ENCODE results near the gene RNF207.

Gene RNF207

DNA sequence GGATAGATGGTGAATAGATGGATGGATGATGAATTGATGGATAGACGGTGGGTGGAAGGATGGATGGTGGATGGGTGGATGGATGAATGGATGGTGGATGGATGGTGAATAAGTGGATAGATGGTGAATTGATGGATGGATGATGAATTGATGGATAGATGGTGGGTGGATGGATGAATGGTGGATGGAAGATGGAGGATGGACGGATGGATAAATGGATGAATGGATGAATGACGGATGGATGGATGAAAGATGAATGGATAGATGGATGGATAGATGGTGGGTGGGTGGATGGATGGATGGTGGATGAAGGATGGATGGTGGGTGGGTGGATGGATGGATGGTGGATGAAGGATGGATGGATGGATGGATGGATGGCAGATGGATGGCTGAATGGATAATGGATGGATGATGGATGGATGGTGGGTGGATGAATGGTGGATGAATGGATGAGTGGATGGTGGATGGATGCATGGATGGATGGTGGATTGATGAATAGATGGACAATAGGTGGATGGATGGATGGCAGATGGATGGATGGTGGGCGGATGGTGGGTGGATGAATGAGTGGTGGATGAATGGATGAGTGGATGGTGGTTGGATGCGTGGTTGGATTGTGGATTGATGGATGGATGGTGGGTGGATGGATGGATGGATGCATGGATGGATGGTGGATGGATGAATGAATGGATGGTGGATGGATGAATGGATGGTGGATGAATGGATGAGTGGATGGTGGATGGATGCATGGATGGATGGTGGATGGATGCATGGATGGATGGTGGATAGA lies 31.1 kb upstream of the RNF207 start:
- DNase-seq: no peak

DNA sequence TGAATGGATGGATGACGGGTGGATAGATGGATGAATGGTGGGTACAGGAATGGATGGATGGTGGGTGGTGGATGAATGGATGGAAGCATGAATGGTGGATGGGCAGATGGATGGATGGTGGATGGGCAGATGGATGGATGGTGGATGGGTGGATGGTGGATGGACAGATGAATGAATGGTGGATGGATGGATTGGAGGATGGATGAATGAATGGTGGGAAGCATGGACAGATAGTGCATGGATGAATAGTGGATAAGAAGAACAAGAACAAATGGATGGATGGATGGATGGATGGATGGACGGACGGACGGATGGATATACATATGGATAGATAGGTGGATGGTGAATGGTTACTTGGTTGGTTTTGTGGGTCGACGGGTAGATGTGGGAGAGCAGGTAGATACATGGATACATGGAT lies 30.5 kb upstream of the RNF207 start:
- no peak for DNase-seq

DNA sequence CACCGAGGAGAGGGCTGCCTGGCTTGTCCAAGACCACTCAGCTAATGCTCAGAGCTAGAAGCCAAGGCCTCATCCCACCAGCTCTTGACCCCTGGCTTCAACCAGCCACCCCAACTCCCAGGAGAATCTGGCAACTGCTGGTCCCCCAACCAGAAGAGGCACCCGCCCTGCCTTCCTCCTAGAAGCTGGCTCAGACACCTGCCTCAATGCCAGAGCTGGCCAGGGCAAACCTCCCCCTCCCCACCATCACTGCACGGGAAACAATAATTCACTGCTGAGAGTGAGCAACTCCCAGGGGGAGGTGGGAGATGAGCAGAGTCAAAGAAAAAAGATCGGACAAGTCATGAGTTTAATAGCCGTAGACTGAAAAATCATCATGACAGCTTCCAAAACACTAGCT lies 29.1 kb upstream of the RNF207 start:
- no peak for DNase-seq

DNA sequence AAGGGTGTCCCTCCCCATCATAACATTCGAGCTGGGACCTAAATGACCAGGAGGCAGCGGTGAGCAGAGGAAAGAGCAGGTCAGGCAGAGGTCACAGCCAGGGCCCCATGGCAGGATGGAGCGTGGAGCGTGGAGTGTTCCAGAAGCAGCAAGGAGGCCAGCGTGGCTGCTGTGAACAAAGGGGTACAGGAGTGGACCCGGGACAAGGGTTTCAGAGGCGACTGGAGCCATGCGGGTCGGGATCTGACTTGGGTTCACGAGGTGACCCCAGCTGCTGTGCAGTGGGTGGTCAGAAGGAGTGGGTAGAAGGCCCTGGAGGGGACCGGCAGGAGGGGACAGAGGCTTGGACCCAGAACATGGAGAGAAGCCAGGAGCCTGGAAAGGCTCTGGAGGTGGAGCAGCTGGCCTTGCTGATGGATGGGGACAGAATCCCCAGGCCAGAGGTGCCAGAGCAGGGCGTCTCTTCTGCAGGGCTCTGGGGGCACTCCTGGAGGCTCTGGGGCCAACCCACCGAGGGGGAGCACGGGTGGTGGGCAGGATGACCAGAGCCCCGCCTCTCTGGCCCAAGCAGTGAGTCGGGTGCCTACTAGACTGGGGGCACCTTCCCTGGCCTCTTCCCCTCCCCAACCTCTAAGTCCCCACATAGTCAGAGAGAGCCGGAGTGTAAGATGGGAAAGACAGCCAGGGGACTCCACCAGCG lies 28.1 kb upstream of the RNF207 start:
- no peak for DNase-seq

DNA sequence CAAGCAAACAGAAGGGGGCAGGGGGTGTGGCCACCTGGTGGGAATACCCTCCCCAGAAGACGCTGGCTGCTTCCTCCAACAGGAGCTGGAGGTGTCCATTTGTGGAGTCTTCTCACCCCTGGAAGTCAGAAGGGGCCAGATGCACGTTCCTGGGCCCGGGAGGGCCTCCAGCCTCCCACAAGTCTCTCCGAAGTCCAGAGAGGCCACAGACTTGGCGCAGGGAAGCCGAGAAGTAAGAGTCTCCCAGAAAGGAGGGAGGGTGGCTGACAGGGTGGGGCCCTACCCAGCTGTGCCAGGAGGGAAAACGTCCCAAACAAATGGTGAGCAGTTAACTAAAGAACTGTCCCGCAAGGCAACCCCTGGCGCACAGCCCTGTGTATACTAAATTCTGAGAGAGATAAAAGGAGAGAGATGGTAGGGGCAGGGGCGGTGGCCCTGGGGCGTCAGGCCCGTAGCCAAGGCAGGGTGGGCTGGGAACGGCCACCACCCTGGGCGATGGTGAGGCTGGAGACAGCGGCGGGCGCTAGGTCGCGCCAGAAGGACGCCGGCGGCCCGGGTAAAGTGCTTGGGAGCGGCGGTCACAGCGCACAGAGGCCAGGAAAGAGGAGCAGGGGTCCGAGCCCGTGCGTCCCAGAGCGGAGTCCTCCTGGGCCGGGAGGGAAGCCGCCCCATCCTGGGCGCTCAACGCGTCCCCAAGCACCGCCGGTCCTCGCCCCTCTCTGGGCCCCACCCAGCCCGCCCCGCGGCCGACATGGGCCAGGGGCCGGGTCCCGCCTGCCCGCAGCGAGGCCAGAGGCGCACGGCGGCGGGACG lies 27.0 kb upstream of the RNF207 start:
- no peak for DNase-seq

DNA sequence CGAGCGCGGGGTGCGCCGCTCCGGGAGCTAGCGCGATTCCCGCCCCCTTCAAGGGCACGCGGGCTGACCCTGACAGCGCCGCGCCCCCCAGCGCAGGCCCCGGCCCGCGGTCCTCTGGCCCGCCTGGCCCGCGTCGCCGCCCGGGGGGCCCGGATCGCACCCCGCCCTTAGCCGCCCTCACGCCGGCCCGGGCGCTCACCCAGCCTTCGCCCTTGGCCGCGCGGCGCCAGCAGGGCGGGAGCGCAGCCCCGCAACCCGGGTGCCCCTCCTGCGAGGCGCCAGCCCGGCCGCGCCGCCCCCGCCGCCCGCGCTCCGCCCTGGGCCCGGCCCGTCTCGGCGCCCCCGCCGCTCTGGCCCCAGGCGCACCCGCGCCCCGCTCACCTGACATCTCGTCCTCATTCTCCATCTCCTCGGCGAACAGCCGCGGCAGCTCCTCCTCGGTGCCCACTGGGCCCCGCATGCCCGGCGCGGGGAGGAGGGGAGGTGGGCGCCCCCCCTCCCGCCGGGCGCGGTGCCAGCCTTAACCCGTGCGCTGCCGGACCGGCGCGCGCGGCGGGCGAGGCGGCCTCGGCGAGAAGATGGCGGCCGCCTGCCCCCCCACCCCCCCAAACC lies 26.2 kb upstream of the RNF207 start:
- no peak for DNase-seq

DNA sequence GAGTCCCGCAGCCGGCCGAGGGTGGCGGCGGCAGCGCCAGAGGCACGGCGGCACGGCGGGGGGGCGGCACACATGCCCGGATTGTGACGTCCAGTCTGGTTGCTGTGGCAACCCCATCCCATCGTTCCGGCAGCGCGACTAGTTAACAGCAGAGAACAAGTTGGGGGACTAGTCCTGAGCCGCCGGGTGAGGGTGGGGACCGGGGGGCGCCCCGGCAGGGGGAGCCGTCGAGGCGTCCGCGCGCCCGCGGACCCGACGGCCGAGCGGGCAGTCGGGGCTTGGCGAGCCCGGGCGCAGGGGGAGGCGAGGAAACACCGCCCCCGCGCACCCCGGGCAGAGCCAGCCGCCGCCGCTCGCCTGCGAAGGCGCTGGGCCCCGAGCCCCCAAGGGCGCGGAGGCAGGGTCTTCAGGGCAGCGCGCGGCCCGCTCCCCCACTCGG lies 25.6 kb upstream of the RNF207 start, which contains the start of gene CHD5:
CHD5 (minus strand) TSS at position 54 of the 439 bp plus-strand sequence. CDS start 298 bp downstream, outside the sequence.
- no peak for DNase-seq

DNA sequence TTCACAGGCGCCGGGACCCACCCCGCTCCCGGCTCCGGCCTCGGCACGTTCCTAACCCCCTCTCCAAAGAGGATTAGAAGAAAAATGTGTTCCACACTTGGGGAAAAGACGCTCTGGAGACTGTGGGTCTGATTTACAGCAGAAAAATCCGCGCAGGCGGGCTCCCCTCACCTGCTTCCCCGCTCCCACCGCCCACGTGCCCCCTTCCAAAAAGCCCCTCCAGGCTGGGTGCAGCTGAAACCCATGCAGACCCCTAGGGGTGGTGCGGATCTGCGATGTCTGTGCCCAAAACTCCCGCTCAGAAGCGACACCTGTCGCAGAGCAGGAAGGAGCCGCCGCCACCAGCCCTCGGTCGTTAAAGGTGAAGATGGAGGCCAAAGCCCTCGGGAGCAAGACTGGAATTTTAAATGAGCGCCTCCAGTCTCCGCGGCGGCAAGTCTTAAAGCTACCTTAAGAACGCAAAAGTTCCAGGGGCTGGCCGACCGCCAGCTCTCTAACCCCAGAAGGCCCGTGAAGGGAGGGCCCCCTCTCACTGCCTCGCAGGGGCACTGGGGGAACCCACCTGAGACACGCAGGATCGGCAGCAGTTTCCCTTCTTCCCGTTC lies 25.1 kb upstream of the RNF207 start:
- DNase-seq: no peak

DNA sequence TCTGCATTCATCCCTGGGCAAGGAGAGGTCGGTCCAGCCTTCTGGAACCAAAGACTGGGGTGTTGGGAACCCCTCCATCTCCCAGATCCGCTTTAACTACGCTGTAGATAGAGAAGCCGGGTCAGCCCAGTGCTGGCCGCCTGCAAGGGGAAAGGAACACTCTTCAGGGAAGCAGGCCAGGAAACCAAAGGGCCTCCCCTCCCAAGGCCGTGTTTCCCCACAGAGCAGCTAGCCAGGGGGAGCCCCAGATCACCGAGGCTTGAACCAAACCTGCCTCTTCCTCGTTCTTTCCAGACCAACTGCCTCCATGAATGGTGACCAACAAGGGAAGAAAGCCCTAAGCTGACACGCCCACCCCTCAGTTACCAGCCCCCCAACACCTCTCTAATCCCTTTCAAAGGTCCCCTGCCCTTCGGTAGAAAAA lies 24.6 kb upstream of the RNF207 start:
- no peak for DNase-seq

DNA sequence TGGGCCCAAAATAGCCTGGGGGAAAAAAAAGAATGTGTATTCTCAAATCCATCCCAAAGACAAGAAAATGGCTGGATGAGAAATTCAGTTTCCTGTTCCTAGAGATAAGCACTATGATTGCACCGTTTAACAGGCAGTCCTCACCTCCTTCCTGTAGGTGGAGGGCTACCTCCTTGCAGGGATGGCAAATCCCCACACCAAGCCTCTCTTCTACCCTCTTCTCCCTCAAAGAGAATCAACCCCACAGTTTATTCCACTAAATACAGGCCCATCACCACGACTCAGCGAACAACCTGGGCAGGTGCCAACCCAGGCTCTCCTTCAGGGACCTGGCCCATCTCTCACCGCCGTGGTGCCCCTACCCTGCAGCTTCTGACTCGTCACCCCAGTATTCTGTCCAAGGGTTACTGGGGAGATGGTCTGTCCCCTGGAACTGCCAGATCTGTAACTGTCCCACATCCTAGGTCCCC lies 22.4 kb upstream of the RNF207 start:
- DNase-seq: no peak

DNA sequence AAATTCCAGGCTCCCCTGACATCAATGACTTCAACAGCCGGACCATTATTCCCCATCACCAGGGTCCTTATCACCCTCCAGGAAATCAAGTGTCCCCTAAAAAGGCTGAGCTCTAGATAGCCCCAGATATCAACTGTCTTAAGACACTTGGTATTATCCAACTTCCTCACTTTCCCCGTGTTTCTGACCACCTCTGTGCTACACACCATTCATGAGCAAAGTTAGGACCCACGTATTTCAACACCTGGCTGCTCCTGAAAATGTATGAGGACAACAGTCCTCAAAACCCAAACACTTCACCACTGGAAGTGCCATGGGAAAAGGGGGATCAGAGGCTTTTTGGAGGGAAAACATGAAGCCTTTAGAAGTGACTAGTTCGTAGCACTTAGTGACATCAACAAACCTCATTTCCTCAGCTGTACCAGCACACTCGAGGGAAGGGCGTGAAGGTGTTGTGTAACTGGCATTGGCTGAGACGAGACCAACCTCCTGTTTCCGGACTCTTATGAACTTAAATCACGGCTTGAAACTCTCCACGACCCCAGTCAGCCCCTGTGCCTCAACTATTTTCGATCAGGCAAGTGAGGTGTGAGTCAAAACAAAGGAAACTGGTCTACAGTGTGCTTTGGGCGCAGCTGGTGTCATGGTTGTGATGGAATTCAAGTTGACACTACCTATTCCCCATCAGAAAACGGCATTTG lies 21.7 kb upstream of the RNF207 start:
- DNase-seq: peak; percentile 52

DNA sequence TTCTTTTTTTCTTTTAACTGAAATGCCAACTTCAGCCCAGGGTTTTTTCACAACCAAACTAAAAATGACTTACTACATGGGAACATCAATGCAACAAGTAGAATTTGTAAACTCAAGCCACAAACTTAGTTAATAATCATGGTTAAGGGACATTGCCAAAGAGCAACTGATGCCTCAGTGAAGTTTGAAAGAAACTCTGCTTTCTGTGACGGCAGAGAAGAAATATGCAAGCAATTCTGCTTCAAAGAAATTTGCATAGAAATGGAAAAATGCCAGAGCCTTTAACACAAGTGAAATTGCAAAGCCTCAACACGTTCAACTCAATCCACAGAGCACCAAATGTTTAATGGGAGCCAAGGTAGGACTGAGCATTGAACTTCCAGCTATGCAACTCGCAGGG lies 20.8 kb upstream of the RNF207 start:
- DNase-seq: no peak

DNA sequence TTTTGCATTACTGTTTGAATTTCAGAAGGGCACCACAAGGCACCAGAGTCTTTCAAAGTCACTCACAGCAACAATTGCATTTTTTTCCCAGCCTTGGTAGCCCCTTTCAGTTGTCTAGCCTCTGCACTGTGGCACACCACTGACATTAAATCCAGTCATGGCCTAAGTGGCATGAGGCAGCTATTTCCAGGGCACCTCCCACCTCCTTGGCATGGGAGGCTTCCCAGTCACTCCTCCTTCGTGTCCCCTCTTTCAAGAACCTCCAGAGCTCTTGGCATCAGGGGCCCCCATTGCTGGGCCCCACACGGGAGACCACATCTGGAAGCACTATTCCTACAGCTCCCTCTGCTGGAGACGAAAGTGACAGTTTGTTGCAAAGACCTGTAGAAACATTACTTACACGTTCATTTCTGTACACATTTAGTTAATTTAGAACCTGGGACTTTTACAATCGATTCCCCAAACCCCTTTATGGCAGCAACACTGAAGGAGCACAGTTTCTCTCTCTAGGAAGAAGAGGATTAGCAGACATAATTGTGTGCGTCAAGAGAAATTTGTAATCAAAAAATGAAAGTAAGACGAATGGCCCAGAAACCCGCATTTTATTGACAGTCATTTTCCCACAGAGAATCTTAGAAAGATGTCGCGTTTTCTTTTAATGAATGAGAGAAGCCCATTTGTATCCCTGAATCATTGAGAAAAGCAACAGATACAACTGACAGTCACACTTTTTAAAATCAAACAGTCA lies 20.1 kb upstream of the RNF207 start:
- DNase-seq: peak; percentile 23

DNA sequence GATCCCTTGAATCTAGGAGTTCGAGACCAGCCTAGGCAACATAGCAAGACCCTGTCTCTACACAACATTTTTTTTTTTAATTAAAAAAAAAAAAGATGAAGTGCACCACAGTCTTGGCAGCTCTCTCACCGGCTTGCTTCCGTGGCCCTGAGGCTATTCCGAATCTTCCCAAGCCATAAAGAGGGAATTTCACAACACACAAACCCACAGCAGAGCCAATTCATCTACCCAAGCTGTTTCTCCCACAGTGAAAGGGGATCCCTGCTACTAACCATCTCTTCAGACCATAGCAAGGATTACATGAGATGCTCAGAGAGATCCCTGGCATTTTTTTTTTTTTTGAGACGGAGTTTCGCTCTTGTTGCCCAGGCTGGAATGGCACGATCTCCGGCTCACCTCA lies 17.5 kb upstream of the RNF207 start:
- no peak for DNase-seq

DNA sequence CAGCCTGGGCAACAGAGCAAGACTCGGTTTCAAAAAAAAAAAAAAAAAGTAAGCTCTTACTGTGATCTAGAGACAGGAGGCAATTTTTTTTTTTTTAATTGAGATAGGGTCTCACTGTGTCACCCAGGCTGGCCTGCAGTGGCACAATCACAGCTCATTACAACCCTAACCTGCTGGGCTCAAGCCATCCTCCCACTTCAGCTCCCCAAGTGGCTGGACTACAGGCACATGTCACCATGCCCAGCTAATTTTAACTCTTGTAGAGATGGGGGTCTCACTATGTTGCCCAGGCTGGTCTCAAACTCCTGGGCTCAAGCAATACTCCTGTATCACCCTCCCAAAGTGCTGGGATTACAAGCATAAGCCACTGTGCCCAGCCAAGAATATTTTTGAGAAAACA lies 14.0 kb upstream of the RNF207 start:
- DNase-seq: no peak

DNA sequence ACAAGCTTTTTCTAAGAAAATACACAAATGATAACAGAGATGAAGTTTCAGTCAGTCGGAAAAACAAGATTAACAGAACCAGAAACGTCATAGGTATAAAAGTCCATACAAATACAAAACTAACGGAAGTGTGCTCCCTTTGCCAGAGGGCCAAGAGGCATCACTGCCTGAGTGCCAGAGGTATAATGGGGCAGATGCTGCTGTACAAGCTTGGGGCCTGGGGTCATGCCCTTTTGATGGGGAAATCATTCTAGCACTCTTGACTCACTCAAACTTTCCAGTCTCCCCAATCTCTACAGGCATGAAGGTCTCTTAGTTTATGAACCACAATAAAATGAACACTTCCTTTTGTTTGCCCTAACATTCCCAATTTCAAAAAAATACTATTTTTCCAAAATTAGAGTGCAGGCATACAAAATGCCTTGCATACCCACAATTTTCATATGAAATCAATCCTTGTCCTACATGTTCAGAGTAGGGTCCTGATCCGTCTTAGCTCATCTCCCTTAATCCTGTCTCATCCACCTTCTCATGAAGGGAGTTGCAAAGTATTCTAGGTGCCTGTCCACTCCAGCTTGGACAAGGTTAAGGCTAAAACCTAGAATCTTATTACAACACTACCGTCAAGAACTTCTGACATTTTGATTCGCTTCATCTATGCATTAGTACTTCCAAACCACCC lies 8.0 kb upstream of the RNF207 start:
- DNase-seq: peak; percentile 55

DNA sequence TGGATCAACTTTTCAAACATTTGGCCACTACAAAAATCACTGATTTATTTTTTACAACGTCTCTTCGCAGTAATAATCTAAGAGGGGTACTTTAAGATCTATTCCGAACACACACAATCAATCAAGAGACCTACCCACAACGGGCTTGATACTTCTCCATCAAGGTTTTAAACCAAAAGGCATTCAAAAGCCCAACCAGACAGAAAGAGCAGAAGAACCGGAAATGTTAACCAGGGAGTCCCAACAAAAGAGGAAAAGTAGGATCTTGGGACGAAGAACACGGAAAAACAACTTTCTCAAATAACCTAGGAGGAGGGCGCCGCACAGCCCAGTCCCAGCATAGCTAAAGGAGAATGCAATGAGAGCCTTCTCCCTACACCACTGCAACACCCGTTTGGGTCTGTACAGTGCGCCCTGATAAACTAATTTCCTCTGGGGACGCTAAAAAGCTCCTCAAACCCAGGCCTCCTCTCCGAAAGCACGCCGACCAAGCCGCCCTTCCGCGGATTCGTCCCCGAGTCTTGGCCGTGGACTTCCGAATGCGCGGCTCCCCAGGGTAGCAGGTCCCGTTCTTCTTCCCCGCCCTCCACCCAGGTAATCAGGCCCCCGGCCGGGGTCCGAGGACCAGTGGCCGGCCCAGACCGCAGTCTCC lies 7.1 kb upstream of the RNF207 start:
- DNase-seq: no peak

DNA sequence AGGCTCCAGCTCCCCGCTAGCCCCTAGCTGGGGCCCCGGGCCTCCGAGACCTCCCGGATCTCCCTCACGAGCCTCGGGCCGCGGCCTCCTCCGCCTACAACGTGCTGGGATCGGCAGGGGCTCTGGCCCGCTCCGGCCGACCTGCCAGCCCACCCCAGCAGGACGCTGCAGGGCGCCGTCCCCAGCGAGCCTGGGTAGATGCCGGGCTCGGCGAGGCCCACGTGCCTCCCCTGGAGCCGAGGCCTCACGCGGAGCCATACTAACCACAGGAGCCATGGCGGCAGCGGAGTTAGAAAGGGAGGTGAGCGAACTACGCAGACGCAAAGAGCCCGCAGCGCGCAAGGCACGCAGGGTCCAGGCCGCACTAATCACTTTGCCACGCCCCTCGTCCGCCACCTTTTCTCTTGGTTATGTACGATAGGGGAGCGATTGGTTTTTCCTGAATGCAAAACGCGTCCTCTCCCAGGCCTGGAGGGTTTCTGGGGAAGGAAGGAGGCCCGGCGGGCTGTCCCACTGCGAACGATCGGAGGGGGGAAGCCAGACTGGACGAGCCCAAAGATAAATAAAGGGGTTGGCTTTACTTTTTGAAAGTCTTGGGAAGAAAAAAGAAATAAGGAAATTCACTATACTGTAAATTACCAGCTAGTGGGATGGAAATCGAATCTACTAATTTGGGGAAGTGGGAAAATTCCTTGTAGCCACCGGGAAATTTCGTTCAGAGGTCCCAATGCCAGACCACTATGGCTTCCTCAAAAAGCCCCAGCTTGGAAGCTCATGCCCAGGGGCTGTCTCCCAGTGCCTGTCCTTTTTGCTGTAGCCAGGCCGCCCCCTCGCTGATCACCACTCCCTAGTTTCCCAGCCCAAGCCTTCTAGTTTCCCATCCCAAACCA lies 6.4 kb upstream of the RNF207 start, which contains the start of gene RPL22:
RPL22 (minus strand) TSS at position 298 of the 890 bp plus-strand sequence; CDS start at position 276, 22 bp downstream.
- peak; percentile 99 for DNase-seq

All from MV-4-11 (cell line).